ENCODE measurements around the gene LRRC72. TPM values are rescaled to one million over a fixed set of nuclear protein-coding genes. Genes with fewer than 3 reads are reported as not detected.
"Not testable (repeated sequence)": the region's sequence is repeated elsewhere in the genome, so short reads cannot be mapped to it uniquely, and the experiment has no call there.

Gene LRRC72
- total RNA-seq, 1 experiment from 2014 or later = not detected

DNA sequence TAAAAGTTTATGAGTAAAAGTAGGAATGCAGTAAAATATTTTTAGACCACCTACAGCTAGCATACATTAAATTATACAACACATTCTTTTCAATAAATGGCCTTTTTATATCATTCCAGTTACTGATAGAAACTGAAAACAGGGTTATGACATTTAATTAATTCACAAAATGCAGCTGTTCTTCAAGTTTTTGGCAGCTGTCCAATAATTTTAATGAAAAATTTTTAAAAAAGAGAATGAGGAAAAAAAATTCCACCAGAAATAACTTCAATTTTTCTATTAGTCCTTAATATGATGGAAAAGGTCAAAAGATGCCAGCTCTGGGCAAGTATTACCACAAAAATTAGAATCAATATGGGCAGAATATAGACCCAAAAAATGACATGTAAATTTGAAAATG lies 11.9 kb upstream of the LRRC72 start:
- CTCF ChIA-PET = no interaction called here
- Histone ChIP-seq H3K27ac (ENCODE audit: low read length) (no peak overlapping the region), H3K4me3 (ENCODE audit: low read depth in 2 of 2, low read length in 2 of 2) (no peak overlapping the region), H3K36me3 (ENCODE audit: control insufficient read depth, insufficient read depth, low read length) (no peaks in the 10 kb centered on the region), H3K4me1 (ENCODE audit: control insufficient read depth, insufficient read depth, low read length) (no peaks in the 10 kb centered on the region), H3K9me3 (ENCODE audit: control insufficient read depth, insufficient read depth, low read depth, low read length) (no peaks in the 10 kb centered on the region), H3K27me3 (ENCODE audit: control insufficient read depth, insufficient read depth, low read length) (0 out of 2 replicates have a peak, but pooled peaks cover 2% of the 10 kb centered on the region)
- no peak for TF ChIP-seq TCF7L2 (IDR thresholded peaks at IDR 0.05; ENCODE audit: low read depth, low read length)
- no peak for TF ChIP-seq SIN3A (IDR thresholded peaks at IDR 0.05; ENCODE audit: borderline replicate concordance, insufficient read depth, low read depth, low read length)
- TF ChIP-seq, protein P1, sequence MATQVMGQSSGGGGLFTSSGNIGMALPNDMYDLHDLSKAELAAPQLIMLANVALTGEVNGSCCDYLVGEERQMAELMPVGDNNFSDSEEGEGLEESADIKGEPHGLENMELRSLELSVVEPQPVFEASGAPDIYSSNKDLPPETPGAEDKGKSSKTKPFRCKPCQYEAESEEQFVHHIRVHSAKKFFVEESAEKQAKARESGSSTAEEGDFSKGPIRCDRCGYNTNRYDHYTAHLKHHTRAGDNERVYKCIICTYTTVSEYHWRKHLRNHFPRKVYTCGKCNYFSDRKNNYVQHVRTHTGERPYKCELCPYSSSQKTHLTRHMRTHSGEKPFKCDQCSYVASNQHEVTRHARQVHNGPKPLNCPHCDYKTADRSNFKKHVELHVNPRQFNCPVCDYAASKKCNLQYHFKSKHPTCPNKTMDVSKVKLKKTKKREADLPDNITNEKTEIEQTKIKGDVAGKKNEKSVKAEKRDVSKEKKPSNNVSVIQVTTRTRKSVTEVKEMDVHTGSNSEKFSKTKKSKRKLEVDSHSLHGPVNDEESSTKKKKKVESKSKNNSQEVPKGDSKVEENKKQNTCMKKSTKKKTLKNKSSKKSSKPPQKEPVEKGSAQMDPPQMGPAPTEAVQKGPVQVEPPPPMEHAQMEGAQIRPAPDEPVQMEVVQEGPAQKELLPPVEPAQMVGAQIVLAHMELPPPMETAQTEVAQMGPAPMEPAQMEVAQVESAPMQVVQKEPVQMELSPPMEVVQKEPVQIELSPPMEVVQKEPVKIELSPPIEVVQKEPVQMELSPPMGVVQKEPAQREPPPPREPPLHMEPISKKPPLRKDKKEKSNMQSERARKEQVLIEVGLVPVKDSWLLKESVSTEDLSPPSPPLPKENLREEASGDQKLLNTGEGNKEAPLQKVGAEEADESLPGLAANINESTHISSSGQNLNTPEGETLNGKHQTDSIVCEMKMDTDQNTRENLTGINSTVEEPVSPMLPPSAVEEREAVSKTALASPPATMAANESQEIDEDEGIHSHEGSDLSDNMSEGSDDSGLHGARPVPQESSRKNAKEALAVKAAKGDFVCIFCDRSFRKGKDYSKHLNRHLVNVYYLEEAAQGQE (IDR thresholded peaks at IDR 0.05; ENCODE audit: insufficient read depth in 1 of 2, low read depth in 2 of 2, low read length in 1 of 2) = no peak
- TF ChIP-seq, protein P2, sequence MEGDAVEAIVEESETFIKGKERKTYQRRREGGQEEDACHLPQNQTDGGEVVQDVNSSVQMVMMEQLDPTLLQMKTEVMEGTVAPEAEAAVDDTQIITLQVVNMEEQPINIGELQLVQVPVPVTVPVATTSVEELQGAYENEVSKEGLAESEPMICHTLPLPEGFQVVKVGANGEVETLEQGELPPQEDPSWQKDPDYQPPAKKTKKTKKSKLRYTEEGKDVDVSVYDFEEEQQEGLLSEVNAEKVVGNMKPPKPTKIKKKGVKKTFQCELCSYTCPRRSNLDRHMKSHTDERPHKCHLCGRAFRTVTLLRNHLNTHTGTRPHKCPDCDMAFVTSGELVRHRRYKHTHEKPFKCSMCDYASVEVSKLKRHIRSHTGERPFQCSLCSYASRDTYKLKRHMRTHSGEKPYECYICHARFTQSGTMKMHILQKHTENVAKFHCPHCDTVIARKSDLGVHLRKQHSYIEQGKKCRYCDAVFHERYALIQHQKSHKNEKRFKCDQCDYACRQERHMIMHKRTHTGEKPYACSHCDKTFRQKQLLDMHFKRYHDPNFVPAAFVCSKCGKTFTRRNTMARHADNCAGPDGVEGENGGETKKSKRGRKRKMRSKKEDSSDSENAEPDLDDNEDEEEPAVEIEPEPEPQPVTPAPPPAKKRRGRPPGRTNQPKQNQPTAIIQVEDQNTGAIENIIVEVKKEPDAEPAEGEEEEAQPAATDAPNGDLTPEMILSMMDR (IDR thresholded peaks at IDR 0.05) = no peak
- no peak for TF ChIP-seq POLR2AphosphoS5 (IDR thresholded peaks at IDR 0.05; ENCODE audit: low read depth, low read length)
- in situ Hi-C loops (cut with HindIII; ENCODE audit: low pct_unique_long_range_greater_than_20kb, low sequenced_read_pairs) (no loop called here), intact Hi-C loops (cut with micrococcal nuclease; ENCODE audit: unreplicated experiment) (no loop called here)
- DNase-seq (ENCODE audit: low read depth, low spot score) (no peak), ATAC-seq (no peak)
- POLR2A ChIA-PET = no interaction called here
- BruUV-seq (replicated peaks) = no TSS peak

DNA sequence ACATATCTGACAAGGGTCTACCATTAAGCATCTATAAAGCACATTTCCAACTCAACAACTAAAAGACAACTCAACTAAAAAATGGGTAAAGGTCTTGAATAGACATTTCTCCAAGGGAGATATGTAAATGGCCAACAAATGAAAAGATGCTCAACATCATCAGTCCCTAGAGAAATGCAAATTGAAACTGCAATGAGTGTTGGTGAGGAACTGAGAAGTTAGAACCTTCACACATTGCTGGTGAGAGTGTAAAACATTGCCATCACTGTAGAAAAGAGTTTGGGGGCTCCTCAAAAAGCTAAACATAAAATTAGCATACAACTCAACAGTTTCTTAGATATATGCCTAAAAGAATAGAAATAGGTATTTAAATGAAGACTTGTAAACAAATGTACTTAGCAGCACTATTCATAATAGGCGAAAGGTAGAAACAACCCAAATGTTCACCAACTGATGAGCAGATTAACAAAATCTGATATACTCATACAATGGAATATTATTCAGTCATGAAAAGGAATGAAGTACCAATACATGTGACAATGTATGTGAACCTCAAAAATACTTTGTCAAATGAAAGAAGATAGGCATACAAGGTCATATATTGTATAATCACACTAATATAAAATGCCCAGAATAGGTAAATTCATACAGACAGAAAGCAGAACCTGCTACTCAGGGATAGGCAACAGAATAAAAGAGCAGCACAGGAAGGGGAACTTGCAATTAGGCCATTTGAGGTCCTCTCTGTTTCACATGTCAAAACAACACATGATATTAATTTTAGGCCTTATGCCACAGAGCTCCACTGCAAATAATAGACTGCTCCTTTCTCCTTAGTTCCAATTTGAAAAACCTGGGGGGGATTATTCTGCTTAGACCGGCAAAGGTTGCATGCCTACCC lies 10.6 kb upstream of the LRRC72 start:
- Histone ChIP-seq H3K36me3 (ENCODE audit: control insufficient read depth, insufficient read depth, low read length) (no peaks in the 10 kb centered on the region), H3K27me3 (ENCODE audit: control insufficient read depth, insufficient read depth, low read length) (0 out of 2 replicates have a peak, but pooled peaks cover 2% of the 10 kb centered on the region), H3K4me1 (ENCODE audit: control insufficient read depth, insufficient read depth, low read length) (no peaks in the 10 kb centered on the region), H3K9me3 (ENCODE audit: control insufficient read depth, insufficient read depth, low read depth, low read length) (no peaks in the 10 kb centered on the region), H3K4me3 (ENCODE audit: low read depth in 2 of 2, low read length in 2 of 2) (no peak overlapping the region), H3K27ac (ENCODE audit: low read length) (no peak overlapping the region)
- in situ Hi-C loops (cut with HindIII; ENCODE audit: low pct_unique_long_range_greater_than_20kb, low sequenced_read_pairs) = no loop called here
- DNase-seq (ENCODE audit: low read depth, low spot score) (no peak), ATAC-seq (no peak)
- ChIA-PET POLR2A (no interaction called here), CTCF (no interaction called here)
- no peak for TF ChIP-seq POLR2AphosphoS5 (IDR thresholded peaks at IDR 0.05; ENCODE audit: low read depth, low read length)
- TF ChIP-seq, protein P2 (IDR thresholded peaks at IDR 0.05) = no peak
- intact Hi-C loops (cut with micrococcal nuclease; ENCODE audit: unreplicated experiment) = no loop called here
- no TSS peak for BruUV-seq (replicated peaks)

DNA sequence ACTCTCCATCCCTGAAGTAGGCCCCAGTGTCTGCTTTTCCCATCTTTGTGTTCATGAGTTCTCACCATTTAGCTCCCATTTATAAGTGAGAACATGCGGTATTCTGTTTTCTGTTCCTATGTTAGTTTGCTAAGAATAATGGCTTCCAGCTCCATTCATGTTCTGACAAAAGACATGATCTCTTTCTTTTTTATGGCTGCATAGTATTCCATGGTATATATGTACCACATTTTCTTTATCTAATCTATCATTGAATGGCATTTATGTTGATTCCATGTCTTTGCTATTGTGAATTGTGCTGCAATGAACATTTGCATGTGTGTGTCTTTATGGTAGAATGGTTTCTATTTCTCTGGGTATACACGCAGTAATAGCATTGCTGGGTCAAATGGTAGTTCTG lies 6.6 kb upstream of the LRRC72 start:
- H3K4me3 ChIP-seq (ENCODE audit: low read depth in 2 of 2, low read length in 2 of 2); H3K36me3 ChIP-seq (ENCODE audit: control insufficient read depth, insufficient read depth, low read length); H3K4me1 ChIP-seq (ENCODE audit: control insufficient read depth, insufficient read depth, low read length); BruUV-seq (replicated peaks); in situ Hi-C loops (cut with HindIII; ENCODE audit: low pct_unique_long_range_greater_than_20kb, low sequenced_read_pairs); POLR2A ChIA-PET; intact Hi-C loops (cut with micrococcal nuclease; ENCODE audit: unreplicated experiment); H3K27ac ChIP-seq (ENCODE audit: low read length); DNase-seq (ENCODE audit: low read depth, low spot score); ATAC-seq; H3K27me3 ChIP-seq (ENCODE audit: control insufficient read depth, insufficient read depth, low read length); H3K9me3 ChIP-seq (ENCODE audit: control insufficient read depth, insufficient read depth, low read depth, low read length); CTCF ChIA-PET: not testable (repeated sequence)
